NOMO-1 treated with dmso at 0.1 percent for 144 hours (cell line): ENCODE measurements around the gene MDP1.

Source experiments
- DNase-seq: peaks from one replicate; lab custom pipeline; 2025; ENCODE audit not compliant: unreplicated experiment; lab: John Stamatoyannopoulos, UW

MDP1 gene

GRCh38 chr14:24215495-24216344 is at the start of gene MDP1:
Gene MDP1, minus strand, starts transcription at chr14:24216066. Its CDS starts 111 bp downstream, at chr14:24215955.
- DNase-seq, result peak; percentile 88

GRCh38 chr14:24264298-24264697 is 48.4 kb upstream of the MDP1 start:
- DNase-seq, result no peak

GRCh38 chr14:24263848-24264247 is 48.0 kb upstream of the MDP1 start:
- DNase-seq, result no peak

GRCh38 chr14:24262821-24263733 is 47.2 kb upstream of the MDP1 start, which contains the start of gene TGM1:
Gene TGM1, minus strand, starts transcription at chr14:24263177. Its CDS starts 825 bp downstream, at chr14:24262352.
- no peak for DNase-seq

GRCh38 chr14:24261969-24262327 is 46.1 kb upstream of the MDP1 start:
- DNase-seq, result no peak

GRCh38 chr14:24261256-24261968 is 45.5 kb upstream of the MDP1 start:
- no peak for DNase-seq

- no peak for DNase-seq
Measured at GRCh38 chr14:24260780-24261157, 44.9 kb upstream of the MDP1 start.

- DNase-seq, result no peak
Measured at GRCh38 chr14:24260026-24260779, 44.3 kb upstream of the MDP1 start.

GRCh38 chr14:24259282-24260025 is 43.6 kb upstream of the MDP1 start:
- DNase-seq, result no peak

- DNase-seq, result no peak
Measured at GRCh38 chr14:24258548-24259265, 42.8 kb upstream of the MDP1 start.

GRCh38 chr14:24258119-24258518 is 42.3 kb upstream of the MDP1 start:
- no peak for DNase-seq

GRCh38 chr14:24256960-24257359 is 41.1 kb upstream of the MDP1 start:
- no peak for DNase-seq

- DNase-seq, result no peak
Measured at GRCh38 chr14:24255931-24256711, 40.3 kb upstream of the MDP1 start.

- no peak for DNase-seq
Measured at GRCh38 chr14:24255438-24255837, 39.6 kb upstream of the MDP1 start.

GRCh38 chr14:24254630-24255392 is 38.9 kb upstream of the MDP1 start:
- no peak for DNase-seq

GRCh38 chr14:24253936-24254335 is 38.1 kb upstream of the MDP1 start:
- DNase-seq, result no peak

- no peak for DNase-seq
Measured at GRCh38 chr14:24252289-24253124, 36.6 kb upstream of the MDP1 start.
